Endothelial cell (in vitro differentiated cells): ENCODE data around the gene PSMA6. TPM values are rescaled to one million over a fixed set of nuclear protein-coding genes. Genes with fewer than 3 reads are reported as not detected.

ENCODE experiments used
- DNase-seq: peaks from one replicate; pipeline ENCODE4 v3.0.0; 2021; ENCODE audit warnings: low spot score
- H3K27ac Mint-ChIP-seq: one replicate; pipeline ENCODE4 v1.8.0; 2021; ENCODE audit warnings: mixed read lengths, inconsistent platforms; ENCODE audit not compliant: unreplicated experiment
- H3K27me3 Mint-ChIP-seq: one replicate; pipeline ENCODE4 v1.8.0; 2021; ENCODE audit warnings: mild to moderate bottlenecking, moderate library complexity, mixed read lengths, inconsistent platforms; ENCODE audit not compliant: unreplicated experiment
- H3K36me3 Mint-ChIP-seq: one replicate; pipeline ENCODE4 v1.8.0; 2021; ENCODE audit warnings: mild to moderate bottlenecking, low read depth, mixed read lengths, inconsistent platforms; ENCODE audit not compliant: unreplicated experiment
- H3K4me1 Mint-ChIP-seq: one replicate; pipeline ENCODE4 v1.8.0; 2021; ENCODE audit warnings: mild to moderate bottlenecking, mixed read lengths, inconsistent platforms; ENCODE audit not compliant: unreplicated experiment
- H3K4me3 Mint-ChIP-seq: one replicate; pipeline ENCODE4 v1.8.0; 2021; ENCODE audit warnings: mild to moderate bottlenecking, mixed read lengths, inconsistent platforms; ENCODE audit not compliant: unreplicated experiment
- H3K9me3 Mint-ChIP-seq: one replicate; pipeline ENCODE4 v1.8.0; 2021; ENCODE audit warnings: mixed read lengths, inconsistent platforms; ENCODE audit not compliant: unreplicated experiment
- total RNA-seq: library from RNA; stranded (reverse); fragmentation: NEBNext Ultra II Directional; extraction: Animal tissue kit (Norgen Biotek cat#: 25700); gene quantifications from one replicate; pipeline ENCODE4 v1.2.1, GENCODE V29; 2021; ENCODE audit not compliant: unreplicated experiment
- TF ChIP-seq, protein P1 (sequence below): fragments of 200-600 bp; sonication (generic); IDR thresholded peaks from one replicate; pipeline ENCODE4 v1.5.0; 2021; ENCODE audit warnings: antibody characterized with exemption; ENCODE audit not compliant: unreplicated experiment

The PSMA6 gene
- total RNA-seq, 1 donor from 2014 or later = 160 TPM

DNA sequence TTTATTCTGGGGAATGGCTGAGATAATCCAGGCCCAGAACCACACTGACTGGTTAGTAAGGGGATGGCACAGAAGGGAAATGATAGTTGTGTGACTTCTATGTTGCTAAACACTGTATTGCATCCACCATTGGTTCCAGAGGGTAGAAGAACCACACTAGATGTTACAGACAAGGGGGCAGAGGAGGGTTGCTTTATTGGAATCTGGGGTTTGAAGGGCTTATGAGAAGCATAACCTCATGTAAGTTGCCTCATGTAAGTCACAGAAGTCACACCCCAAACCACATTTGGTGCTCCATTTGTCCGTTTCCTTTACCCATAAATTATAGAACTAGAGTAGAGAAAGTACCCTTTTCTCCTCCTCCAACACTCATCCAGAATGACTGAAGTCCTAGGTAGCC lies 5.5 kb upstream of the PSMA6 start:
- peaks cover 26% of the 10 kb centered on the region for H3K4me1 Mint-ChIP-seq
- H3K36me3 Mint-ChIP-seq = peaks cover 12% of the 10 kb centered on the region
- H3K27ac Mint-ChIP-seq = peak overlapping the region; percentile 37

DNA sequence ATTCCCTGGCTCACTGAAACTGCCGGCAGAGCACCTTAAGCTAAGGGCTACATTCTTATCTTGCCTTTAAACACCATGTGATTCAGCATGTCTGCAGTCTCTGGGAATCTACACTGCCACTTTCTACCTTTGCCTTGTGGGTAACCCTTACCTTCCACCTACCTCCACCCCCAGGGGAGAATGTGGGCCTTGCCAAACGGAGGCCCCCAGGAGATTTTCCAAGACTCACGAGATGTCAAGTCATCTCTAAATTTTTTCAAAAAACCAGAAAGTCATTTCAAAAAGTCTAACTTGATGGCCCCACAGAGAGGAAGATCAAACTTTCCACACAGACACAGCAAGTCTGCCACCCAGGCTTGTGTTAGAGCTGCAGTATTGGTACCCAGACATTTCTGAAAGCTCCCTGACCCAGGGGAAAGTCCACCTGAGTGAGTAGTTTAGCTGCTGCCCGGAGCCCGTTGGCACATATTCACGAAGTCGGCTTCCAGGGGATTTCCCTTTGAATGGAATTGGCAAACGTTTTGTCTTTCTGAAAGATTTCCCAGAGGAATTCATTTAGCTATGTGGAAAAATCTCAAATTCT lies 4.7 kb upstream of the PSMA6 start:
- TF ChIP-seq, protein P1, sequence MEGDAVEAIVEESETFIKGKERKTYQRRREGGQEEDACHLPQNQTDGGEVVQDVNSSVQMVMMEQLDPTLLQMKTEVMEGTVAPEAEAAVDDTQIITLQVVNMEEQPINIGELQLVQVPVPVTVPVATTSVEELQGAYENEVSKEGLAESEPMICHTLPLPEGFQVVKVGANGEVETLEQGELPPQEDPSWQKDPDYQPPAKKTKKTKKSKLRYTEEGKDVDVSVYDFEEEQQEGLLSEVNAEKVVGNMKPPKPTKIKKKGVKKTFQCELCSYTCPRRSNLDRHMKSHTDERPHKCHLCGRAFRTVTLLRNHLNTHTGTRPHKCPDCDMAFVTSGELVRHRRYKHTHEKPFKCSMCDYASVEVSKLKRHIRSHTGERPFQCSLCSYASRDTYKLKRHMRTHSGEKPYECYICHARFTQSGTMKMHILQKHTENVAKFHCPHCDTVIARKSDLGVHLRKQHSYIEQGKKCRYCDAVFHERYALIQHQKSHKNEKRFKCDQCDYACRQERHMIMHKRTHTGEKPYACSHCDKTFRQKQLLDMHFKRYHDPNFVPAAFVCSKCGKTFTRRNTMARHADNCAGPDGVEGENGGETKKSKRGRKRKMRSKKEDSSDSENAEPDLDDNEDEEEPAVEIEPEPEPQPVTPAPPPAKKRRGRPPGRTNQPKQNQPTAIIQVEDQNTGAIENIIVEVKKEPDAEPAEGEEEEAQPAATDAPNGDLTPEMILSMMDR = no peak
- no peak overlapping the region for H3K27ac Mint-ChIP-seq
- peaks cover 7% of the 10 kb centered on the region for H3K36me3 Mint-ChIP-seq
- H3K9me3 Mint-ChIP-seq = no peaks in the 10 kb centered on the region
- H3K4me3 Mint-ChIP-seq = no peak overlapping the region
- H3K4me1 Mint-ChIP-seq = peaks cover 32% of the 10 kb centered on the region
- no peaks in the 10 kb centered on the region for H3K27me3 Mint-ChIP-seq
- no peak for DNase-seq

More for the DNA sequence above, 5.5 kb upstream of the PSMA6 start:
- no peaks in the 10 kb centered on the region for H3K9me3 Mint-ChIP-seq
- TF ChIP-seq, protein P1 = no peak
- no peak overlapping the region for H3K4me3 Mint-ChIP-seq
- no peaks in the 10 kb centered on the region for H3K27me3 Mint-ChIP-seq
- no peak for DNase-seq

DNA sequence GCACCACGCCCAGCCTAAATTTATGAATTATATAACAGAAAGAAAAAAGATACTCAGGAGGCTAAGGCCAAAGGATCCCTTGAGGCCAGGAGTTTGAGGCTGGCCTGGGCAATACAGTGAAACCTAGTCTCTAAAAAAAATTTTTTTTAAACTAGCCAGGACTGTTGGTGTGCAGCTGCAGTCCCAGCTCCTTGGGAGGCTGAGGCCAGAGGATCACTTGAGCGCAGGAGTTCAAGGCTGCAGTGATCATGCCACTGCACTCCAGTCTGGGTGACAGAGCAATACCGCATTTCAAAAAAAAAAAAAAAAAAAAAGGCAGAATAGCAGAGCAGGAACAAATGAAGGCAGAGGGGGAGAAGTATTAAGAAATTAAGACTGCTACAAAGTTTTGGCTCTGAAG lies 2.6 kb upstream of the PSMA6 start:
- peaks cover 37% of the 10 kb centered on the region for H3K4me1 Mint-ChIP-seq
- H3K27me3 Mint-ChIP-seq = peaks cover 4% of the 10 kb centered on the region
- DNase-seq = no peak
- peaks cover 3% of the 10 kb centered on the region for H3K36me3 Mint-ChIP-seq
- H3K4me3 Mint-ChIP-seq = no peak overlapping the region
- no peak overlapping the region for H3K27ac Mint-ChIP-seq
- no peaks in the 10 kb centered on the region for H3K9me3 Mint-ChIP-seq
- TF ChIP-seq, protein P1 = no peak

DNA sequence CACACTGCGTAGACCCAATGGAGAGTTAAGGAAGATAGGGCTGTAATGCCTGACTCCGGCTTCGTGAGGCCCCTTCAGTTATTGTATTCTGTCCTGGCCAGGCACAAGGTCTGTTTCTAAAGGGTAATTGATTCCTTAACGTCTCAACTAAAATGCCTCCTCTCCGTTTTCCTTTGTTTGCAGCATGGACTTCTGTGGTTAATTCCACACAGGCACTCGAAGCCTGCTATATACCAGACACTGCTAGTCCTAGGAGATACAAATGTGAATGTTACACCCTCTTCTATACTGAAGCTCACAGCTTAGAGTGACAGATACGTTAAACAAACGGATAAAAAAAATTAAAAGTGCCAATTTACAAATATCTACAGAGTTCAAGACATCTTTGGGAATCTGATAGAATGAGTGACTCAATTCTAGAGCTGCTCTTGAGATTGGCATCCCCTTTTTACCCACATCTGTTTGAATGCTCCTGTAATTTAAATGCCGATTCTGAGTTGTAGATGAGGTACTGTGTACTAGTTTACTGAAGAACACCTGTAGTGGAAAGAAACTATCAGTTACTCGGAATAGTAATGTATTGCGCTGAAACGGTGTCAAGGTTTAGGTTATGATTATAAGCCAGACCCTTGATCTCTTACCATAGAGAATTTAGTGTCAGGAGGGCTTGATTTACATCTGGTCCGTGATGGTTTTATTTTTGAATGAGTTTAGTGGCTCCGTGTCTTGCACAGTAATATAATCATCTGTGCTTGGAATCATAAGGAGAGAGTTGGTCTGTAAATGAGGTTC lies 784 bp downstream of the PSMA6 start:
- H3K4me1 Mint-ChIP-seq = peaks cover 23% of the 10 kb centered on the region
- DNase-seq = no peak
- H3K27ac Mint-ChIP-seq = peak overlapping the region; percentile 98
- no peaks in the 10 kb centered on the region for H3K9me3 Mint-ChIP-seq
- no peaks in the 10 kb centered on the region for H3K36me3 Mint-ChIP-seq
- TF ChIP-seq, protein P1 = no peak
- H3K27me3 Mint-ChIP-seq = peaks cover 4% of the 10 kb centered on the region
- H3K4me3 Mint-ChIP-seq = peak overlapping the region; percentile 99

DNA sequence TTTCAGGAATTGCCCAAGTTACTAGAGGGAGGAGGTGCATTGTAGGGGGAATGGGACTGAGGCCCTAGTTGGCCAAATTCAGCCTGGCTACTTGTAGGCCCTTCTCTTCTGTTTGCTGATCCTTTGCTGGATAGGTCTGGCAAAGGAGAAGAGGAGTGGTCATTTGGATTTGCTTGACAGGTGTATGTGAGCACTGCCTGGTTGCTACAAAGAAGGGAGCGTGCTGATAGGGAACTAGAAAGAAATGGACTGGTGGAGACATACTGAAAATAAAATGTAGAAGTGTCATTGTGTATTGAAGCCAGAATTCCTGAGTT lies 3.6 kb downstream of the PSMA6 start:
- H3K9me3 Mint-ChIP-seq = no peaks in the 10 kb centered on the region
- no peak for DNase-seq
- H3K4me3 Mint-ChIP-seq = peak overlapping the region; percentile 49
- H3K36me3 Mint-ChIP-seq = no peaks in the 10 kb centered on the region
- TF ChIP-seq, protein P1 = no peak
- H3K27ac Mint-ChIP-seq = peak overlapping the region; percentile 32
- H3K27me3 Mint-ChIP-seq = peaks cover 4% of the 10 kb centered on the region
- peaks cover 29% of the 10 kb centered on the region for H3K4me1 Mint-ChIP-seq
